GM10266 (cell line): ENCODE data around the gene NPC1.

Experiments used
- DNase-seq: peaks from one replicate; pipeline ENCODE4 v3.0.0; 2012; ENCODE audit errors: extremely low spot score
- TF ChIP-seq, protein P1 (sequence below): IDR thresholded peaks from 2 replicates; pipeline ENCODE4 v1.5.1; 2012; ENCODE audit warnings: mild to moderate bottlenecking, low read depth; ENCODE audit not compliant: control insufficient read depth, insufficient read depth; ENCODE audit errors: missing control alignments

NPC1 gene

DNA sequence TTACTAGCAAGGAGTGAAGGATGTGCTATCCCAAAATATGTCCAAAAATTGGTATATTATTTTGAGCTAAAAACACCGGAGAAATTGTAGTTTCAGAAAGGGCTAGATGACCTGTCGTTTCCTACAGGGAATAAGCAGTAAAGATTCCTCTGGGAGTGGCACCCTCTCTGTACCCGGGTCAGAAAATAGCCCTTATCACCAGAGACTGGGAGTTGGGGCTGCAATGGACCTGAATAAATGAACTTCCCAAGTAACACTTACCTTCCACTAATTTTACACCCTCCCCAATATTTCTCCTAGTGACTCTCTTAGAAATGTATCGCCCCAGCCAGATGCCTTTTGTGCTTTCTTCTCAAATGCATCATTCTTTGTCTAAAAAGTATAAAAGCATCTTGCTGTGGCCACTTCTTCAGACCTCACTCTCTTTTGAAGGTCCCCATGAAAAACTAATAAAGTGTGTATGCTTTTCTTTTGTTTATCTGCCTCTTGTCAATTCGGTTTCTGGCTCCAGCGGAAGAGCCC lies 83.7 kb downstream of the NPC1 start:
- TF ChIP-seq, protein P1, sequence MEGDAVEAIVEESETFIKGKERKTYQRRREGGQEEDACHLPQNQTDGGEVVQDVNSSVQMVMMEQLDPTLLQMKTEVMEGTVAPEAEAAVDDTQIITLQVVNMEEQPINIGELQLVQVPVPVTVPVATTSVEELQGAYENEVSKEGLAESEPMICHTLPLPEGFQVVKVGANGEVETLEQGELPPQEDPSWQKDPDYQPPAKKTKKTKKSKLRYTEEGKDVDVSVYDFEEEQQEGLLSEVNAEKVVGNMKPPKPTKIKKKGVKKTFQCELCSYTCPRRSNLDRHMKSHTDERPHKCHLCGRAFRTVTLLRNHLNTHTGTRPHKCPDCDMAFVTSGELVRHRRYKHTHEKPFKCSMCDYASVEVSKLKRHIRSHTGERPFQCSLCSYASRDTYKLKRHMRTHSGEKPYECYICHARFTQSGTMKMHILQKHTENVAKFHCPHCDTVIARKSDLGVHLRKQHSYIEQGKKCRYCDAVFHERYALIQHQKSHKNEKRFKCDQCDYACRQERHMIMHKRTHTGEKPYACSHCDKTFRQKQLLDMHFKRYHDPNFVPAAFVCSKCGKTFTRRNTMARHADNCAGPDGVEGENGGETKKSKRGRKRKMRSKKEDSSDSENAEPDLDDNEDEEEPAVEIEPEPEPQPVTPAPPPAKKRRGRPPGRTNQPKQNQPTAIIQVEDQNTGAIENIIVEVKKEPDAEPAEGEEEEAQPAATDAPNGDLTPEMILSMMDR = no peak
- DNase-seq = no peak

- no peak for DNase-seq
- TF ChIP-seq, protein P1 = no peak
These were observed 84.7 kb downstream of the NPC1 start for GRCh38 chr18:23501626-23502025.

DNA sequence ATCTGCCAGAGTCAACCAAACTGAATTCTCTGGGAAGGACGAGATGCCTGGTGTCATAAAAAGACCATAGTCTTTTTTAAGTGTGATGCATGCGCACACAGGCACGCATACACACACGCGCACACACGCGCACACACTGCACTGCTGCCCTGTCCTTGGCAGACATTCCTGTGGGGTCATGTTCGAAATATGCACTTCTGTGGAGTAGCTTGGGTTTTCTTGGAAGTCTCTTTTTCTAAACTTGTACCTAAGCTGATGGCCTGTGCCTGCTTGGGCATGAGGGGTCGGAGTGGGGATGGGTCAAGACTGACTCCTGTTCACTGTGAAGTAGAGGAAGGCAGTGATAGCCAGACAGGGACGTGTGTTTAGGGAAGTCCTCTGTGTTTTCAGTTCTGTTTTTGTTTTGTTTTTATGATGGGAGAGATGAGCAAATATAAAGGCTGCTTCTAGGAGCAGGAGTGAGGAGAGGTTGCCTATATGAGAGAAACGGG lies 87.0 kb downstream of the NPC1 start:
- DNase-seq = no peak
- TF ChIP-seq, protein P1 = no peak

DNA sequence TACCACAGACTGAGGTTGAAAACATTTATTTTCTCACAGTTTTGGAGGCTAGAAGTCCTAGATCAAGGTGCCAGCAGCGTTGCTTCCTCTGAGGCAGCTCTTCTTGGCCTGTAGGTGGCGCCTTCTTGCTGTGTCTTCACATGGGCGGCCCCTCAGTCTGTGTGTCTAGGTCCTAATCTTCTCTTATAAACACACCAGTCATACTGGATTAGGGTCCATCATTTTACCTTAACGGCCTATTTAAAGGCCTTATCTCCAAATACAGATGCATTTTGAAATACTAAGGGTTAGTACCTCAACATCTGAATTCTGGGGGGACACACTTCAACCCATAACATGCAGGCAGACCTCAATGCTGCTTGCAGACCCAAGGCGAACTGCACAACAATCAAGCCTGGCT lies 87.4 kb downstream of the NPC1 start:
- TF ChIP-seq, protein P1 = peak; percentile 87

GRCh38 chr18:23498117-23498516 lies 88.2 kb downstream of the NPC1 start:
- DNase-seq = no peak
- TF ChIP-seq, protein P1 = no peak

More for the DNA sequence above, 87.4 kb downstream of the NPC1 start:
- peak; percentile 66 for DNase-seq

DNA sequence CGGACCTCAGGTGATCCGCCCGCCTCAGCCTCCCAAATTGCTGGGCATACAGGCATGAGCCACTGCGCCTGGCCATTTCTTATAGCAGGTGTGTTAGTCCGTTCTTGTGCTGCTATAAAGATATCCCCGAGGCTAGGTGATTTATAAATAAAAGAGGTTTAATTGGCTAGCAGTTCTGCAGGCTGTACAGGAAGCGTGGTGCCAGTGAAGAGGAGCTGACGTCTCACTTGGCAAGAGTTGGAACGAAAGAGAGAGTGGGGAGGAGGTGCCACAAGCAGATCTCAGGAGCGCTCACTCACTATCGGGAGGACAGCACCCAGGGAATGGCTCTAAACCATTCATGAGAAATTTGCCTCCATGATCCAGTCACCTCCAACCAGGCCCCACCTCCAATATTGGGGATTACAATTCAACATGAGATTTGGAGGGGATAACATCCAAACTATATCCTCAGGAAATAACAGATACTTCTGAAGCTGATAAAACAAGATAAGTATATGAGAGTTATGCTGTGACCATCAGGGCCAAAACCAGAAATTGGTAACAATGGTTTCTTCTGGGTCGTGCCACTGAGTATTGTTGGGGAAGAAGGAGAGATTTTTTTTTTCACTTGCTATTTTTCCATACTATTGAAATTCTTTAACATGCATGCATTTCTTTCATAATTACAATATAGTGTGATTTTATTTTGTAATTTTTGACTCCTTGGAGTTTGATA lies 90.4 kb downstream of the NPC1 start:
- DNase-seq = no peak
- TF ChIP-seq, protein P1 = no peak

- TF ChIP-seq, protein P1 = no peak
- DNase-seq = no peak
These were observed 91.3 kb downstream of the NPC1 start for GRCh38 chr18:23494992-23495391.
